Neuron (in vitro differentiated cells): Measurements from ENCODE around the gene CACFD1.

Experiments used
- H2AFZ ChIP-seq: one replicate; pipeline ENCODE4 v1.6.1; 2013; ENCODE audit warnings: low read depth, mild to moderate bottlenecking, inconsistent platforms, low read length, moderate library complexity
- H3K27me3 ChIP-seq: one replicate; pipeline ENCODE4 v1.6.1; 2013; ENCODE audit warnings: low read length; ENCODE audit not compliant: insufficient read depth
- H3K36me3 ChIP-seq: one replicate; pipeline ENCODE4 v1.6.1; 2013; ENCODE audit warnings: low read length; ENCODE audit not compliant: insufficient read depth
- H3K4me1 ChIP-seq: one replicate; pipeline ENCODE4 v1.6.1; 2013; ENCODE audit warnings: low read length; ENCODE audit not compliant: insufficient read depth
- H3K4me3 ChIP-seq: 2 replicates; pipeline ENCODE4 v1.5.1; 2013; ENCODE audit warnings: mild to moderate bottlenecking, low read length, moderate library complexity
- H3K9me3 ChIP-seq: one replicate; pipeline ENCODE4 v1.6.1; 2013; ENCODE audit warnings: low read length

The CACFD1 gene

DNA sequence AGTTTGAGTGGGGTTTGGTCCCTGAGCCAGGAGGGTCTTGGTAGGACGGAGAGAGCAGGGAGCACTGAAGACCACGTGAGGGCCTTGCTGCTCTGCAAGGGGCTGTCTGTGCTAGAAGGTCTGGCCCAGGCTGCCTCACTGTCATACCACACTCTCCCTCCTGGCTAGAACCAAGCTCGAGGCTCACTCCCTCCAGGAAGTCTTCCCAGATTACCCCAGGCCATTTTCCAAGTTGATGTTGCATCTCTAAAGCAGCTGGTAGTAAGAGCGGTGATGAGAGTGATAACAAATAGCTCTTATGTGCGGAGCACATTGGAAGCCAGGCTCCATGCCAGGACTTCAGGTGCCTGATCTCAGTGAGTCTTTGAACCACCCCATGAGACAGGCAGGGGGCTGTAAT lies 58.4 kb downstream of the CACFD1 start:
- H3K4me1 ChIP-seq: no peaks in the 10 kb centered on the region
- H3K36me3 ChIP-seq: no peaks in the 10 kb centered on the region
- no peak overlapping the region for H3K4me3 ChIP-seq
- peaks cover 11% of the 10 kb centered on the region for H3K27me3 ChIP-seq
- no peak overlapping the region for H2AFZ ChIP-seq
- no peaks in the 10 kb centered on the region for H3K9me3 ChIP-seq

DNA sequence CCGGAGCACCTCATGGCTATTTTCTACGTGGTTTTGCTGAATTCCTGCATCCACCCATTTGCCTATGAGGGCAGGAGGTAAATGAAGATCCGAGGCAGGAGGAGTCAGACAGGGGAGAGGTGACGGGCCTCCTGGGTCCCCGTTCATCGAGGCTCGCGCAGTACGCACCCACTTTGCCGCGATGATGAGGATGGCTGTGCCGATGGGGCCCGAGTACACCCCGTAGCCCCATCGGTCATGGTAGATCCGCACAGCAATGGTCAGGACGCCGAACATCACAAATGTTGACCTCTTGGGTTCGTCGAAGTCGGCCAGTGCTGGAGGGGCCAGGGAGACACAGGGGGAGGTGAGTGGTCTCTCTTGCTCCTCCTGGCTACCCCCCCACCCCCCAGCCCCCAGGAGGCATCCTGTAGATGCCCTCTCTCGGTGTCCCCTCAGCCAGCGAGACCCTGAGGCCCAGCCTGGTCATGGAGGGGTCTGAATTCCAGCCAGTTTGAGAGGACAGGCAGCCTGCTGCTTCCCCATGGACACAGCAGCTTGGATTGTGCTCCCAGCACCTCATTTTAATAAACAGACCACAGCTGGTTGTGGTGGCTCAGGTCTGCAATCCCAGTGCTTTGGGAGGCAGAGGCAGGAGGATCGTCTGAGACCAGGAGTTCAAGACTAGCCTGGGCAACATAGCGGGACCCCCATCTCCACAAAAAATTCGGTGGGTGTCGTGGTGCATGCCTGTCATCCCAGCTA lies 59.1 kb downstream of the CACFD1 start:
- no peak overlapping the region for H3K4me3 ChIP-seq
- H3K27me3 ChIP-seq: peaks cover 11% of the 10 kb centered on the region
- no peaks in the 10 kb centered on the region for H3K9me3 ChIP-seq
- no peak overlapping the region for H2AFZ ChIP-seq
- H3K4me1 ChIP-seq: no peaks in the 10 kb centered on the region
- H3K36me3 ChIP-seq: no peaks in the 10 kb centered on the region

DNA sequence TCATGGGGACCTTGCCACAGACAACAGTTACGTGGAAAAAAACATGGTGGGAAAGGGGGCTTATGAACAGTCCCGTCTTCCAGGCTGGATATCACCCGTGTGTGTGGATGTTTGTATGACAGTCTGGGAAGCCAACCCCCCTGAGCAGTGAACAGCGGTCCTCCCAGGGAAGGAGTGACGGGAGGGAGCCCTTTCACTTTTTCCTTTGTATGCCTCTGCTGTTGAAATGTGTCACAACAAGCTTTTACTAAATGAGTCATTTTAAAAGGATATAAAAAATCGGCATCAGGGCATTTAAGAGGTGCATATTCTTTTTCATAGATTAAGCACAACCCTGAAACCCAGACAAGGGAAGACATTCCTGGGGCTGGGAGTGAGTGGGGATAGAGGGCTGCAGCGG lies 59.9 kb downstream of the CACFD1 start:
- H2AFZ ChIP-seq: no peak overlapping the region
- H3K36me3 ChIP-seq: no peaks in the 10 kb centered on the region
- no peaks in the 10 kb centered on the region for H3K4me1 ChIP-seq
- H3K4me3 ChIP-seq: no peak overlapping the region
- H3K27me3 ChIP-seq: peaks cover 11% of the 10 kb centered on the region
- no peaks in the 10 kb centered on the region for H3K9me3 ChIP-seq

DNA sequence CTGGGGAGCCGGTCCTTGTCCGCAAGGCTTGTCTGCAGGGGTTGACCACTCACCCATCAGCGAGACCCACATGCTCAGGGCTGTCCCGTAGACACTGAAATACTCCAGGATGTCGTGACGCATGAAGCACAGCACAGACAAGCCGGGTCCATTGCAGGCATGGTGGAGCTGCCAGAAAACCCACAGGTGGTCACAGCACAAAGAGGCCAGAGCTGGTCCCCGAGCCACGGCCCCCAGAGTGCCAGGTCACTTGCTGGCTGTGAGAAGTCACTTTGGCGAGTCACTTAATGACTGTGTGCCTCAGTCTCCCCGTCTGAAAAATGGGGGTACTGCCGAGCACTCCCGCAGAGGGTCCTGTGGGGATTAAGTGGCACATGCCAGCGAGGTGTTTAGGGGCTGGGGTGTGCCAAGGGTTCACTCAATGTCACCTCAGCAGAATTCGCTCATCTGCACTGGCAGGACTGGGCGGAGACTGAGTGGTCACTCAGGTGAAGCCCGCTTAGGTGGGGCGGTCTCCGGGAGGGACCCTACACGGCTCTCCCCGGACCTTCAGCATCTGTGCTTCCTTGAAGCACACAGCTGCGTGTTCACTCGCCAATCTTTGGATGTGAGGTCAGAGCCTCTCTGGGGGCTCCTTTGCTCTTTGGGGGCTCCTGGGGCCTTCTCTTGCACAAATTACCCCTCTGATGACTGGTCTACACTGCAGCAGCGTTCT lies 60.5 kb downstream of the CACFD1 start:
- Histone ChIP-seq H3K4me3 (no peak overlapping the region), H2AFZ (no peak overlapping the region), H3K36me3 (no peaks in the 10 kb centered on the region), H3K4me1 (no peaks in the 10 kb centered on the region), H3K27me3 (peaks cover 8% of the 10 kb centered on the region), H3K9me3 (no peaks in the 10 kb centered on the region)
